ENCODE measurements around the gene OPRM1. TPM values are rescaled to one million over a fixed set of nuclear protein-coding genes. Genes with fewer than 3 reads are reported as not detected.
A peak's percentile ranks its signal among the peaks of the same experiment; 100 is the strongest.
"Not testable (repeated sequence)": the region's sequence is repeated elsewhere in the genome, so short reads cannot be mapped to it uniquely, and the experiment has no call there.

OPRM1 gene
- polyA plus RNA-seq, 4 donors: 0.09 TPM; not detected in 2

DNA sequence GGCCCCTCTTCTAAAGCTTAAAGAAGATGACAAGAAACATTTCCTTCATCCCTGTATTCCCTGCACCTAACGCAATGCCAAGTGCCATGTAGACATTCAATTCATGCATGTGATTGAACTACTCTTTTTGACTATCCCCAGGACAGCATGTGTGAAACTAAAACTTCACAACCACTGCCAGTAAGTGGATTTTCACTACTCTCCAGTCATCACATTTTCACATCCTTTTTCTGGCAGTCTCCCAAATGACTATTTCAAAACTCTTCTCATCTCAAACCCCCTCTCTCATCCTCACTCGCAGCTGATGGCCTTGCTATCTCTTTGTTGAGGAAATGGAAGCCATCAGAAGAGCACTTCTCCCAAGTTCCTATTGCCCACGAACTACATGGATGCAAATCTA, 122.6 kb downstream of the OPRM1 start:
- 62 to 85% (median 67%) methylated on average over 3 of the region's 3 CpGs for WGBS, 3 donors
- Histone ChIP-seq H3K36me3 (ENCODE audit: control insufficient read depth in 3 of 3, insufficient read depth in 2 of 3, low read depth in 1 of 3, low read length in 3 of 3) (no peaks in the 10 kb centered on the region), H3K9me3 (ENCODE audit: control insufficient read depth in 2 of 2, insufficient read depth in 1 of 2, low read depth in 1 of 2, low read length in 1 of 2) (peaks cover 0 to 6% of the 10 kb centered on the region in 2 donors), H3K4me3 (ENCODE audit: low read depth in 1 of 3, low read length in 3 of 3) (no peak overlapping the region), H3K27me3 (ENCODE audit: control insufficient read depth in 3 of 3, insufficient read depth in 3 of 3, low read length in 3 of 3) (no peaks in the 10 kb centered on the region), H3K27ac (ENCODE audit: low read depth in 1 of 3, low read length in 2 of 3) (no peak overlapping the region), H3K4me1 (ENCODE audit: control insufficient read depth in 3 of 3, insufficient read depth in 2 of 3, low read depth in 1 of 3, low read length in 2 of 3) (no peaks in the 10 kb centered on the region)
- DNase-seq: no peak
- FAIRE-seq: no peak

DNA sequence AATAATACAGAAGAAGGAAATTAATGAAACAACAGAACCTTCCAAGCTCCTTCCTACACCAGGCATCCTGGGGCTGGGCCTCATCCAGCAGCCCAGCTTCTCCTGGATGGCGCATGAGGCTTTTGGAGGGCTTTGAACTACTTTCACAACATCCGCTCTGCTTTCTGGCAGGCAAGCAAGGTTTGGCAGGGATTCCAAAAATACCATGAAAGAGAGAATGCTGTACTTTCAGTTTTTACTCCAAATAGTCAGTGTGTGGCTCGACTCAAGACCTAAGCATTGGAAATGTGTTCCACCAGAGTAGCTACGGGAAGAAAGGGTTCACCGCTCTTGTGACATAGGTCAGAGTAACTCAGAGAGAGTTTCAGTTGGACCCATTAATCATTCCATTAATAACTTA, 125.4 kb downstream of the OPRM1 start:
- no peaks in the 10 kb centered on the region for H3K27me3 ChIP-seq (ENCODE audit: control insufficient read depth in 3 of 3, insufficient read depth in 3 of 3, low read length in 3 of 3)
- WGBS, 3 donors: 54 to 81% (median 77%) methylated on average over 5 of the region's 5 CpGs
- H3K36me3 ChIP-seq (ENCODE audit: control insufficient read depth in 3 of 3, insufficient read depth in 2 of 3, low read depth in 1 of 3, low read length in 3 of 3): no peaks in the 10 kb centered on the region
- FAIRE-seq: no peak
- no peak overlapping the region for H3K27ac ChIP-seq (ENCODE audit: low read depth in 1 of 3, low read length in 2 of 3)
- peak in 1 of 2 donors; percentile 18 for DNase-seq
- H3K9me3 ChIP-seq (ENCODE audit: control insufficient read depth in 2 of 2, insufficient read depth in 1 of 2, low read depth in 1 of 2, low read length in 1 of 2): peaks cover 0 to 8% of the 10 kb centered on the region in 2 donors
- H3K4me3 ChIP-seq (ENCODE audit: low read depth in 1 of 3, low read length in 3 of 3): no peak overlapping the region
- no peaks in the 10 kb centered on the region for H3K4me1 ChIP-seq (ENCODE audit: control insufficient read depth in 3 of 3, insufficient read depth in 2 of 3, low read depth in 1 of 3, low read length in 2 of 3)

DNA sequence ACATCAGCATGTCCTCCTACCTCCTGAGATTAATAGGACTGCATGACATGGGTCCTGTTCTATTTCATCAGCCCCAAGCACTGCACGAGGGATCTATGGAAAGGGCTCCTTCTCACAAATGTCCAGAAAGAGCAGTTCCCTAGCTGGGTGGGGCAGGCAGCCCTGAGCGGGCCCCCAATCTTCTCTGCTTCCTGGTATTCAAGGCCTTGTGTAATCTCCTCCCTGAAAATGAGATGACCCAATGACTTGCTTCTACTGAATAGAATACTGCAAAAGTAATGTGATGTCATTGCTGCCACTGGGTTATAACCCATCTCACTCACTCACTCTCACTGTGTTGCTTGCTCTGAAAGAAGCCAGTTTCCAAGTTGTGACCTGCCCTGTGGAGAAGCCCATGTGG, 126.4 kb downstream of the OPRM1 start:
- Histone ChIP-seq H3K27ac (ENCODE audit: low read depth in 1 of 3, low read length in 2 of 3) (no peak overlapping the region), H3K4me1 (ENCODE audit: control insufficient read depth in 3 of 3, insufficient read depth in 2 of 3, low read depth in 1 of 3, low read length in 2 of 3) (no peaks in the 10 kb centered on the region), H3K4me3 (ENCODE audit: low read depth in 1 of 3, low read length in 3 of 3) (no peak overlapping the region), H3K27me3 (ENCODE audit: control insufficient read depth in 3 of 3, insufficient read depth in 3 of 3, low read length in 3 of 3) (no peaks in the 10 kb centered on the region), H3K36me3 (ENCODE audit: control insufficient read depth in 3 of 3, insufficient read depth in 2 of 3, low read depth in 1 of 3, low read length in 3 of 3) (no peaks in the 10 kb centered on the region), H3K9me3 (ENCODE audit: control insufficient read depth in 2 of 2, insufficient read depth in 1 of 2, low read depth in 1 of 2, low read length in 1 of 2) (peaks cover 0 to 8% of the 10 kb centered on the region in 2 donors)
- FAIRE-seq (no peak), DNase-seq (no peak)
- 69 to 81% (median 71%) methylated on average over 2 of the region's 2 CpGs for WGBS, 3 donors

- Histone ChIP-seq H3K27ac (ENCODE audit: low read depth in 1 of 3, low read length in 2 of 3) (no peak overlapping the region), H3K4me1 (ENCODE audit: control insufficient read depth in 3 of 3, insufficient read depth in 2 of 3, low read depth in 1 of 3, low read length in 2 of 3) (no peaks in the 10 kb centered on the region), H3K27me3 (ENCODE audit: control insufficient read depth in 3 of 3, insufficient read depth in 3 of 3, low read length in 3 of 3) (no peaks in the 10 kb centered on the region), H3K36me3 (ENCODE audit: control insufficient read depth in 3 of 3, insufficient read depth in 2 of 3, low read depth in 1 of 3, low read length in 3 of 3) (no peaks in the 10 kb centered on the region), H3K4me3 (ENCODE audit: low read depth in 1 of 3, low read length in 3 of 3) (no peak overlapping the region), H3K9me3 (ENCODE audit: control insufficient read depth in 2 of 2, insufficient read depth in 1 of 2, low read depth in 1 of 2, low read length in 1 of 2) (peaks cover 0 to 8% of the 10 kb centered on the region in 2 donors)
- DNase-seq: no peak
- FAIRE-seq: no peak
- 76 to 90% (median 84%) methylated on average over 9 of the region's 9 CpGs for WGBS, 3 donors
Measured at GRCh38 chr6:154166140-154166539, 127.1 kb downstream of the OPRM1 start.

GRCh38 chr6:154167126-154167525, 128.1 kb downstream of the OPRM1 start:
- DNase-seq (no peak), FAIRE-seq (no peak)
- no peaks in the 10 kb centered on the region for H3K27me3 ChIP-seq (ENCODE audit: control insufficient read depth in 3 of 3, insufficient read depth in 3 of 3, low read length in 3 of 3)
- no peak overlapping the region for H3K4me3 ChIP-seq (ENCODE audit: low read depth in 1 of 3, low read length in 3 of 3)
- no peak overlapping the region for H3K27ac ChIP-seq (ENCODE audit: low read depth in 1 of 3, low read length in 2 of 3)
- H3K9me3 ChIP-seq (ENCODE audit: control insufficient read depth in 2 of 2, insufficient read depth in 1 of 2, low read depth in 1 of 2, low read length in 1 of 2): peaks cover 0 to 8% of the 10 kb centered on the region in 2 donors
- H3K36me3 ChIP-seq (ENCODE audit: control insufficient read depth in 3 of 3, insufficient read depth in 2 of 3, low read depth in 1 of 3, low read length in 3 of 3): no peaks in the 10 kb centered on the region
- WGBS, 3 donors: 61 to 72% (median 71%) methylated on average over 2 of the region's 2 CpGs
- no peaks in the 10 kb centered on the region for H3K4me1 ChIP-seq (ENCODE audit: control insufficient read depth in 3 of 3, insufficient read depth in 2 of 3, low read depth in 1 of 3, low read length in 2 of 3)

DNA sequence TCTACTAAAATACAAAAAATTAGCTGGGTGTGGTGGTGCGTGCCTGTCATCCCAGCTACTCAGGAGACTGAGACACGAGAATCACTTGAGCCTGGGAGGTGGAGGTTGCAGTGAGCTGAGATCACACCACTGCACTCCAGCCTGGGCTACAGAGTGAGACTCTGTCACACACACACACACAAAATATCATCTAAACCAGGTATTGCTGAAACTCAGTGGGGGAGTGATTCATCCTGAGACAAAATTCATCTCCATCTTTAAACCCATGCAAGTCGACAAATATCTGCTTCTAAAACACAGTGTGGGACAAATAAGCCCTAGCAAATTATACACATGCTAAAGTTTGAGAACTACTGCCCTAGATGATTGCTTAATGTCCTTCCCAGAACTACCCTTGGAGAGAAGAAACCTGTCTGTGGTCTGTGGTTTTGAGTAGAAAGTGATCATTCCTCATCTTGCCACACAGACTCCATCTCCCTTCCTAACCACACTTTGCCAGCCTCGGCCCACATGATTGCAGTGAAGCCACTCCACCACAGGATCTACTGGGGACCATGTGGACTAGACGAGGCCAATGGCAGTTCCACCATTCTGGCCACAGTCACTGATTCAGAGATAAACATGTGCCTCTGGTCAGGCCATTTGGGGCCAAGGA, 130.3 kb downstream of the OPRM1 start:
- H3K36me3 ChIP-seq (ENCODE audit: control insufficient read depth in 3 of 3, insufficient read depth in 2 of 3, low read depth in 1 of 3, low read length in 3 of 3): no peaks in the 10 kb centered on the region
- H3K4me1 ChIP-seq (ENCODE audit: control insufficient read depth in 3 of 3, insufficient read depth in 2 of 3, low read depth in 1 of 3, low read length in 2 of 3): no peaks in the 10 kb centered on the region
- peaks cover 0 to 12% of the 10 kb centered on the region in 2 donors for H3K9me3 ChIP-seq (ENCODE audit: control insufficient read depth in 2 of 2, insufficient read depth in 1 of 2, low read depth in 1 of 2, low read length in 1 of 2)
- H3K27me3 ChIP-seq (ENCODE audit: control insufficient read depth in 3 of 3, insufficient read depth in 3 of 3, low read length in 3 of 3): no peaks in the 10 kb centered on the region
- no peak overlapping the region for H3K4me3 ChIP-seq (ENCODE audit: low read depth in 1 of 3, low read length in 3 of 3)
- FAIRE-seq: no peak
- 75 to 83% (median 78%) methylated on average over 5 of the region's 5 CpGs for WGBS, 3 donors
- H3K27ac ChIP-seq (ENCODE audit: low read depth in 1 of 3, low read length in 2 of 3): no peak overlapping the region
- no peak for DNase-seq

- Histone ChIP-seq H3K27ac (ENCODE audit: low read depth in 1 of 3, low read length in 2 of 3) (no peak overlapping the region), H3K4me3 (ENCODE audit: low read depth in 1 of 3, low read length in 3 of 3) (no peak overlapping the region), H3K4me1 (ENCODE audit: control insufficient read depth in 3 of 3, insufficient read depth in 2 of 3, low read depth in 1 of 3, low read length in 2 of 3) (no peaks in the 10 kb centered on the region), H3K9me3 (ENCODE audit: control insufficient read depth in 2 of 2, insufficient read depth in 1 of 2, low read depth in 1 of 2, low read length in 1 of 2) (peaks cover 0 to 12% of the 10 kb centered on the region in 2 donors), H3K27me3 (ENCODE audit: control insufficient read depth in 3 of 3, insufficient read depth in 3 of 3, low read length in 3 of 3) (no peaks in the 10 kb centered on the region), H3K36me3 (ENCODE audit: control insufficient read depth in 3 of 3, insufficient read depth in 2 of 3, low read depth in 1 of 3, low read length in 3 of 3) (no peaks in the 10 kb centered on the region)
- no peak for DNase-seq
- WGBS, 3 donors: 69 to 84% (median 70%) methylated on average over 2 of the region's 2 CpGs
- FAIRE-seq: no peak
Measured at GRCh38 chr6:154170106-154170505, 131.1 kb downstream of the OPRM1 start.

GRCh38 chr6:154172393-154172792, 133.4 kb downstream of the OPRM1 start:
- H3K27ac ChIP-seq (ENCODE audit: low read depth in 1 of 3, low read length in 2 of 3); H3K9me3 ChIP-seq (ENCODE audit: control insufficient read depth in 2 of 2, insufficient read depth in 1 of 2, low read depth in 1 of 2, low read length in 1 of 2); DNase-seq; H3K27me3 ChIP-seq (ENCODE audit: control insufficient read depth in 3 of 3, insufficient read depth in 3 of 3, low read length in 3 of 3); H3K4me3 ChIP-seq (ENCODE audit: low read depth in 1 of 3, low read length in 3 of 3); H3K36me3 ChIP-seq (ENCODE audit: control insufficient read depth in 3 of 3, insufficient read depth in 2 of 3, low read depth in 1 of 3, low read length in 3 of 3); FAIRE-seq; H3K4me1 ChIP-seq (ENCODE audit: control insufficient read depth in 3 of 3, insufficient read depth in 2 of 3, low read depth in 1 of 3, low read length in 2 of 3): not testable (repeated sequence)
- WGBS, 3 donors: 55 to 81% (median 64%) methylated on average over 5 of the region's 5 CpGs

GRCh38 chr6:154179434-154179833, 140.4 kb downstream of the OPRM1 start:
- Histone ChIP-seq H3K36me3 (ENCODE audit: control insufficient read depth in 3 of 3, insufficient read depth in 2 of 3, low read depth in 1 of 3, low read length in 3 of 3) (no peaks in the 10 kb centered on the region), H3K4me3 (ENCODE audit: low read depth in 1 of 3, low read length in 3 of 3) (no peak overlapping the region), H3K9me3 (ENCODE audit: control insufficient read depth in 2 of 2, insufficient read depth in 1 of 2, low read depth in 1 of 2, low read length in 1 of 2) (peaks cover 0 to 5% of the 10 kb centered on the region in 2 donors), H3K27me3 (ENCODE audit: control insufficient read depth in 3 of 3, insufficient read depth in 3 of 3, low read length in 3 of 3) (no peaks in the 10 kb centered on the region), H3K27ac (ENCODE audit: low read depth in 1 of 3, low read length in 2 of 3) (no peak overlapping the region), H3K4me1 (ENCODE audit: control insufficient read depth in 3 of 3, insufficient read depth in 2 of 3, low read depth in 1 of 3, low read length in 2 of 3) (no peaks in the 10 kb centered on the region)
- DNase-seq: no peak
- FAIRE-seq: no peak
- WGBS, 3 donors: 85 to 92% (median 88%) methylated on average over 5 of the region's 5 CpGs
